GM21717 (cell line): Measurements from ENCODE around the gene DHFR.
"Not testable (repeated sequence)": the region's sequence is repeated elsewhere in the genome, so short reads cannot be mapped to it uniquely, and the experiment has no call there.

Experiments used
- ATAC-seq: cut with Tn5 transposase; IDR thresholded peaks from one replicate; pipeline ENCODE4 v1.9.1; 2021; ENCODE audit warnings: mild to moderate bottlenecking, moderate library complexity; ENCODE audit not compliant: unreplicated experiment

Gene DHFR

GRCh38 chr5:80600943-80601693 is 53.7 kb downstream of the DHFR start:
- no peak for ATAC-seq

GRCh38 chr5:80597500-80597899 is 57.3 kb downstream of the DHFR start:
- ATAC-seq: no peak

- ATAC-seq: no peak
Measured at GRCh38 chr5:80594810-80595209, 60.0 kb downstream of the DHFR start.

GRCh38 chr5:80592761-80593160 is 62.0 kb downstream of the DHFR start:
- no peak for ATAC-seq

- no peak for ATAC-seq
Measured at GRCh38 chr5:80592105-80592504, 62.7 kb downstream of the DHFR start.

GRCh38 chr5:80591352-80591751 is 63.4 kb downstream of the DHFR start:
- no peak for ATAC-seq

GRCh38 chr5:80590766-80591165 is 64.0 kb downstream of the DHFR start:
- no peak for ATAC-seq

- ATAC-seq: no peak
Measured at GRCh38 chr5:80588858-80589540, 65.8 kb downstream of the DHFR start.

- no peak for ATAC-seq
Measured at GRCh38 chr5:80584770-80585169, 70.0 kb downstream of the DHFR start.

GRCh38 chr5:80580291-80580690 is 74.5 kb downstream of the DHFR start:
- not testable (repeated sequence) for ATAC-seq

- no peak for ATAC-seq
Measured at GRCh38 chr5:80579050-80579449, 75.7 kb downstream of the DHFR start.

GRCh38 chr5:80577707-80578106 is 77.1 kb downstream of the DHFR start:
- no peak for ATAC-seq

- ATAC-seq: no peak
Measured at GRCh38 chr5:80576383-80576782, 78.4 kb downstream of the DHFR start.
